Endodermal cell (in vitro differentiated cells): ENCODE data around the gene ZDHHC14. TPM values are rescaled to one million over a fixed set of nuclear protein-coding genes. Genes with fewer than 3 reads are reported as not detected.

Experiments used
- DNase-seq: peaks from one replicate; pipeline ENCODE4 v3.0.0-alpha.2; 2017
- H3K27ac ChIP-seq: 2 replicates; pipeline ENCODE4 v1.5.1; 2013; ENCODE audit warnings: mild to moderate bottlenecking, low read depth, low read length, moderate library complexity
- H3K27me3 ChIP-seq: 2 replicates; pipeline ENCODE4 v1.6.1; 2013; ENCODE audit warnings: mild to moderate bottlenecking, low read length, moderate library complexity; ENCODE audit not compliant: insufficient read depth, control insufficient read depth, poor library complexity, severe bottlenecking
- H3K36me3 ChIP-seq: 2 replicates; pipeline ENCODE4 v1.7.0; 2013; ENCODE audit warnings: mild to moderate bottlenecking, low read length, moderate library complexity; ENCODE audit not compliant: control insufficient read depth, insufficient read depth
- H3K4me1 ChIP-seq: one replicate; pipeline ENCODE4 v1.7.0; 2013; ENCODE audit warnings: low read length; ENCODE audit not compliant: control insufficient read depth, insufficient read depth
- H3K4me3 ChIP-seq: 2 replicates; pipeline ENCODE4 v1.5.1; 2013; ENCODE audit warnings: mild to moderate bottlenecking, low read length, moderate library complexity
- H3K9ac ChIP-seq: 2 replicates; pipeline ENCODE4 v1.6.1; 2013; ENCODE audit warnings: mild to moderate bottlenecking, low read length, moderate library complexity; ENCODE audit not compliant: poor library complexity, severe bottlenecking; ENCODE audit errors: extremely low read depth
- H3K9me3 ChIP-seq: 2 replicates; pipeline ENCODE4 v1.6.1; 2013; ENCODE audit warnings: mild to moderate bottlenecking, low read length, moderate library complexity; ENCODE audit not compliant: control insufficient read depth
- H3K27ac Mint-ChIP-seq: 2 replicates; pipeline ENCODE4 v1.8.0; 2020; ENCODE audit warnings: mixed read lengths
- H3K27me3 Mint-ChIP-seq: 2 replicates; pipeline ENCODE4 v1.8.0; 2021; ENCODE audit warnings: mild to moderate bottlenecking, mixed read lengths; ENCODE audit not compliant: insufficient read depth
- H3K36me3 Mint-ChIP-seq: 2 replicates; pipeline ENCODE4 v1.8.0; 2020; ENCODE audit warnings: low read depth, mixed read lengths
- H3K4me1 Mint-ChIP-seq: 2 replicates; pipeline ENCODE4 v1.8.0; 2020; ENCODE audit warnings: mixed read lengths
- H3K4me3 Mint-ChIP-seq: 2 replicates; pipeline ENCODE4 v1.8.0; 2020; ENCODE audit warnings: mild to moderate bottlenecking, moderate library complexity, mixed read lengths
- H3K9me3 Mint-ChIP-seq: 2 replicates; pipeline ENCODE4 v1.8.0; 2020; ENCODE audit warnings: mild to moderate bottlenecking, mixed read lengths
- whole genome bisulfite sequencing, 2 experiments: methylation state at CpG; one replicate each; pipeline versions ENCODE4 v1.1.5 to v1.1.7; 2013; ENCODE audit warnings: missing lambda C conversion rate in 2 of 2, mixed read lengths in 1 of 2; ENCODE audit not compliant: insufficient coverage in 1 of 2, insufficient read length in 1 of 2; 5-methylcytosine and 5-hydroxymethylcytosine counted together
- total RNA-seq, 2 donors: library from RNA; stranded (reverse); fragmentation: NEBNext Ultra II Directional in 1 of 2; extraction: Animal tissue kit (Norgen Biotek cat#: 25700) in 1 of 2; gene quantifications; 2 replicates in 1 of 2; 3 replicates in 1 of 2; pipeline ENCODE4 v1.2.1, GENCODE V29; 2021
- TF ChIP-seq, protein P1 (sequence below): fragments of 200-600 bp; sonication (generic); conservative IDR thresholded peaks from 2 replicates; pipeline ENCODE4 v1.5.0; 2021; ENCODE audit warnings: antibody characterized with exemption, mild to moderate bottlenecking

Gene ZDHHC14
- total RNA-seq, 2 donors from 2014 or later, result 2.3 to 4.5 TPM

- no peak overlapping the region for H3K4me3 Mint-ChIP-seq
- H3K9ac ChIP-seq, result no peak overlapping the region
- no peaks in the 10 kb centered on the region for H3K9me3 ChIP-seq
- no peaks in the 10 kb centered on the region for H3K27me3 Mint-ChIP-seq
- H3K36me3 ChIP-seq, result no peaks in the 10 kb centered on the region
- H3K36me3 Mint-ChIP-seq, result peaks cover 3% of the 10 kb centered on the region
- H3K27ac Mint-ChIP-seq, result no peak overlapping the region
- TF ChIP-seq, protein P1, sequence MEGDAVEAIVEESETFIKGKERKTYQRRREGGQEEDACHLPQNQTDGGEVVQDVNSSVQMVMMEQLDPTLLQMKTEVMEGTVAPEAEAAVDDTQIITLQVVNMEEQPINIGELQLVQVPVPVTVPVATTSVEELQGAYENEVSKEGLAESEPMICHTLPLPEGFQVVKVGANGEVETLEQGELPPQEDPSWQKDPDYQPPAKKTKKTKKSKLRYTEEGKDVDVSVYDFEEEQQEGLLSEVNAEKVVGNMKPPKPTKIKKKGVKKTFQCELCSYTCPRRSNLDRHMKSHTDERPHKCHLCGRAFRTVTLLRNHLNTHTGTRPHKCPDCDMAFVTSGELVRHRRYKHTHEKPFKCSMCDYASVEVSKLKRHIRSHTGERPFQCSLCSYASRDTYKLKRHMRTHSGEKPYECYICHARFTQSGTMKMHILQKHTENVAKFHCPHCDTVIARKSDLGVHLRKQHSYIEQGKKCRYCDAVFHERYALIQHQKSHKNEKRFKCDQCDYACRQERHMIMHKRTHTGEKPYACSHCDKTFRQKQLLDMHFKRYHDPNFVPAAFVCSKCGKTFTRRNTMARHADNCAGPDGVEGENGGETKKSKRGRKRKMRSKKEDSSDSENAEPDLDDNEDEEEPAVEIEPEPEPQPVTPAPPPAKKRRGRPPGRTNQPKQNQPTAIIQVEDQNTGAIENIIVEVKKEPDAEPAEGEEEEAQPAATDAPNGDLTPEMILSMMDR, result no peak
- no peak overlapping the region for H3K27ac ChIP-seq
- H3K9me3 Mint-ChIP-seq, result peaks cover 9% of the 10 kb centered on the region
- DNase-seq, result peak; percentile 25
- no peaks in the 10 kb centered on the region for H3K4me1 ChIP-seq
- H3K27me3 ChIP-seq, result no peaks in the 10 kb centered on the region
- H3K4me1 Mint-ChIP-seq, result no peaks in the 10 kb centered on the region
- 84 to 86% methylated on average over 5 to 13 of the region's 13 CpGs for WGBS, 2 experiments
- no peak overlapping the region for H3K4me3 ChIP-seq
These were observed 160.8 kb downstream of the ZDHHC14 start for GRCh38 chr6:157541618-157542413.

- Histone ChIP-seq H3K4me3 (no peak overlapping the region), H3K27me3 (no peaks in the 10 kb centered on the region), H3K9me3 (no peaks in the 10 kb centered on the region), H3K36me3 (no peaks in the 10 kb centered on the region), H3K4me1 (no peaks in the 10 kb centered on the region), H3K9ac (no peak overlapping the region), H3K27ac (no peak overlapping the region)
- DNase-seq, result peak; percentile 43
- Mint-ChIP-seq H3K9me3 (peaks cover 9% of the 10 kb centered on the region), H3K4me3 (no peak overlapping the region), H3K4me1 (no peaks in the 10 kb centered on the region), H3K27ac (no peak overlapping the region), H3K27me3 (no peaks in the 10 kb centered on the region), H3K36me3 (peaks cover 3% of the 10 kb centered on the region)
- TF ChIP-seq, protein P1, result no peak
- WGBS, 2 experiments, result 88 to 97% methylated on average over 13 to 21 of the region's 21 CpGs
These were observed 161.6 kb downstream of the ZDHHC14 start for GRCh38 chr6:157542414-157543160.

- WGBS, 2 experiments, result 45 to 66% methylated on average over 2 to 3 of the region's 3 CpGs
- Histone ChIP-seq H3K36me3 (no peaks in the 10 kb centered on the region), H3K9ac (no peak overlapping the region), H3K4me1 (no peaks in the 10 kb centered on the region), H3K27ac (no peak overlapping the region), H3K4me3 (no peak overlapping the region), H3K9me3 (no peaks in the 10 kb centered on the region), H3K27me3 (no peaks in the 10 kb centered on the region)
- Mint-ChIP-seq H3K27ac (no peak overlapping the region), H3K27me3 (peaks cover 6% of the 10 kb centered on the region), H3K9me3 (peaks cover 12% of the 10 kb centered on the region), H3K36me3 (peaks cover 5% of the 10 kb centered on the region), H3K4me3 (no peak overlapping the region), H3K4me1 (no peaks in the 10 kb centered on the region)
- TF ChIP-seq, protein P1, result no peak
- peak; percentile 15 for DNase-seq
These were observed 165.3 kb downstream of the ZDHHC14 start for GRCh38 chr6:157546321-157546720.
